ENCODE measurements around the gene DCBLD2. TPM values are rescaled to one million over a fixed set of nuclear protein-coding genes. Genes with fewer than 3 reads are reported as not detected.

DCBLD2 gene
- total and polyA plus RNA-seq, 2 of the 4 experiments (the other 2 are of a cell fraction) = 121 to 196 TPM

- H4K20me1 ChIP-seq (ENCODE audit: insufficient read depth, low read length) = peaks cover 20% of the 10 kb centered on the region
- ChIA-PET CTCF (no interaction called here), POLR2A (ENCODE audit: unreplicated experiment) (no interaction called here)
- H3K27me3 ChIP-seq (ENCODE audit: control insufficient read depth, insufficient read depth, low read length) = no peaks in the 10 kb centered on the region
- H2BK5ac ChIP-seq (ENCODE audit: low read depth, low read length, poor library complexity, severe bottlenecking) = no peak overlapping the region
- WGBS, 2 experiments (ENCODE audit: extremely low coverage in 2 of 2, insufficient read length in 1 of 2) = no CpG with 5 or more reads among the region's 2 CpGs
- no TSS peak for BruUV-seq (replicated peaks)
- peaks cover 13% of the 10 kb centered on the region for H3K36me3 ChIP-seq (ENCODE audit: control insufficient read depth, insufficient read depth, low read length)
- no peak overlapping the region for H3K9ac ChIP-seq (ENCODE audit: low read depth, low read length)
- H3K56ac ChIP-seq (ENCODE audit: extremely low read depth, insufficient read depth, low read length) = no peak overlapping the region
- TF ChIP-seq, protein P1, sequence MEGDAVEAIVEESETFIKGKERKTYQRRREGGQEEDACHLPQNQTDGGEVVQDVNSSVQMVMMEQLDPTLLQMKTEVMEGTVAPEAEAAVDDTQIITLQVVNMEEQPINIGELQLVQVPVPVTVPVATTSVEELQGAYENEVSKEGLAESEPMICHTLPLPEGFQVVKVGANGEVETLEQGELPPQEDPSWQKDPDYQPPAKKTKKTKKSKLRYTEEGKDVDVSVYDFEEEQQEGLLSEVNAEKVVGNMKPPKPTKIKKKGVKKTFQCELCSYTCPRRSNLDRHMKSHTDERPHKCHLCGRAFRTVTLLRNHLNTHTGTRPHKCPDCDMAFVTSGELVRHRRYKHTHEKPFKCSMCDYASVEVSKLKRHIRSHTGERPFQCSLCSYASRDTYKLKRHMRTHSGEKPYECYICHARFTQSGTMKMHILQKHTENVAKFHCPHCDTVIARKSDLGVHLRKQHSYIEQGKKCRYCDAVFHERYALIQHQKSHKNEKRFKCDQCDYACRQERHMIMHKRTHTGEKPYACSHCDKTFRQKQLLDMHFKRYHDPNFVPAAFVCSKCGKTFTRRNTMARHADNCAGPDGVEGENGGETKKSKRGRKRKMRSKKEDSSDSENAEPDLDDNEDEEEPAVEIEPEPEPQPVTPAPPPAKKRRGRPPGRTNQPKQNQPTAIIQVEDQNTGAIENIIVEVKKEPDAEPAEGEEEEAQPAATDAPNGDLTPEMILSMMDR (conservative IDR thresholded peaks at IDR 0.05; ENCODE audit: low read depth, low read length) = no peak
- TF ChIP-seq MAFK (IDR thresholded peaks at IDR 0.05; ENCODE audit: low read depth, low read length) = no peak
- TF ChIP-seq MAZ (IDR thresholded peaks at IDR 0.05; ENCODE audit: borderline replicate concordance, low read depth, low read length) = no peak
- no peak for TF ChIP-seq SMC3 (IDR thresholded peaks at IDR 0.05; ENCODE audit: low read depth, low read length)
- TF ChIP-seq USF2 (IDR thresholded peaks at IDR 0.05; ENCODE audit: low read depth, low read length) = no peak
- no peak for TF ChIP-seq BHLHE40 (IDR thresholded peaks at IDR 0.05; ENCODE audit: low read depth, low read length)
- H2BK120ac ChIP-seq (ENCODE audit: low read depth, low read length) = no peak overlapping the region
- DNase-seq (no peak), ATAC-seq (ENCODE audit: low read depth) (no peak)
- H3K79me1 ChIP-seq (ENCODE audit: low read depth in 1 of 2, low read length in 2 of 2) = peaks cover 5 to 31% of the 10 kb centered on the region in 2 experiments
- H3K4me3 ChIP-seq (ENCODE audit: insufficient read depth, low read depth, low read length) = no peak overlapping the region
- H3K4me1 ChIP-seq (ENCODE audit: control insufficient read depth, insufficient read depth, low read length) = peaks cover 2% of the 10 kb centered on the region; the same call in 1 of the 2 replicates
- no peak overlapping the region for H4K91ac ChIP-seq (ENCODE audit: insufficient read depth, low read depth, low read length)
- no peak overlapping the region for H3K27ac ChIP-seq (ENCODE audit: insufficient read depth, low read length)
- H4K8ac ChIP-seq (ENCODE audit: low read depth in 2 of 2, low read length in 2 of 2) = no peak overlapping the region
- no peak overlapping the region for H3K18ac ChIP-seq (ENCODE audit: low read depth, low read length)
- intact Hi-C loops (cut with micrococcal nuclease) = no loop called here
- peaks cover 2% of the 10 kb centered on the region; the same call in 1 of the 2 replicates for H3K9me3 ChIP-seq (ENCODE audit: control insufficient read depth, insufficient read depth, low read length)
- no peak overlapping the region for H2AK9ac ChIP-seq (replicated peaks; ENCODE audit: low read depth, low read length, poor library complexity)
- H2AFZ ChIP-seq (replicated peaks; ENCODE audit: low read length, poor library complexity) = no peak overlapping the region
- no peak overlapping the region for H4K5ac ChIP-seq (ENCODE audit: low read depth, low read length)
- H2BK20ac ChIP-seq (ENCODE audit: low read depth, low read length) = no peak overlapping the region
- H3K4ac ChIP-seq (ENCODE audit: low read depth, low read length) = no peak overlapping the region
- H3K9me1 ChIP-seq (ENCODE audit: insufficient read depth, low read length) = no peaks in the 10 kb centered on the region
- H2BK15ac ChIP-seq (ENCODE audit: low read depth, low read length) = no peak overlapping the region
- in situ Hi-C loops (cut with MboI; ENCODE audit: low sequenced_read_pairs) = no loop called here
- no peak overlapping the region for H3K4me2 ChIP-seq (ENCODE audit: low read depth, low read length)
- no peak overlapping the region for H3K14ac ChIP-seq (replicated peaks; ENCODE audit: low read depth, low read length)
- H2AK5ac ChIP-seq (ENCODE audit: low read depth, low read length) = no peak overlapping the region
- H3K23ac ChIP-seq (ENCODE audit: low read depth, low read length) = no peak overlapping the region
- dilution Hi-C loops (cut with HindIII; ENCODE audit: low sequenced_read_pairs, unreplicated experiment) = no loop called here
These were observed 24.4 kb downstream of the DCBLD2 start for GRCh38 chr3:98877132-98877531.
